K562 (cell line): ENCODE results near the gene PAEP. TPM values are rescaled to one million over a fixed set of nuclear protein-coding genes. Genes with fewer than 3 reads are reported as not detected.
A peak's percentile ranks its signal among the peaks of the same experiment; 100 is the strongest.

Experiments used
- ATAC-seq: fragments of 200-7000 bp; cut with Tn5 transposase; 3 replicates; pipeline ENCODE4 v1.9.1; 2020; ENCODE audit warnings: moderate library complexity
- BruUV-seq: library from RNA; stranded (reverse); fragments of 400-500 nt; replicated peaks from 2 replicates; lab custom pipeline; 2021; lab: Mats Ljungman, UMichigan
- CTCF ChIA-PET: fragments of 300-600 bp; formaldehyde crosslinking; extraction: SDS; loops from one replicate; lab custom pipeline; 2021; ENCODE audit warnings: low intra/inter-chr PET ratio; lab: Yijun Ruan, JAX
- POLR2A ChIA-PET: fragments of 300-600, 350-650 bp; sonication (Branson Sonifier 250); formaldehyde crosslinking; extraction: SDS; loops from one replicate; lab custom pipeline; 2021; ENCODE audit warnings: antibody characterized with exemption, inconsistent platforms; lab: Yijun Ruan, JAX
- DNase-seq, 4 experiments: peaks; one replicate each; pipeline versions ENCODE4 v3.0.0 to v3.0.0-alpha.2; 2011 to 2018; ENCODE audit warnings: low spot score in 3 of 4, mixed read lengths in 3 of 4; ENCODE audit errors: extremely low read depth in 1 of 4
- FAIRE-seq: peaks from 2 replicates; lab custom pipeline; 2011; peaks lifted over from hg19 to GRCh38; lab: Jason Lieb, UNC
- H2AFZ ChIP-seq: 2 replicates; pipeline ENCODE4 v1.6.0; 2011; ENCODE audit warnings: low read depth, low read length, control low read depth, inconsistent platforms
- H3K27ac ChIP-seq: fragments of 200-600 bp; 3 replicates; pipeline ENCODE4 v1.8.0; 2011; ENCODE audit warnings: low read depth, mild to moderate bottlenecking, control low read depth, inconsistent platforms, low read length, moderate library complexity, mixed read lengths; ENCODE audit errors: extremely low read depth
- H3K27me3 ChIP-seq, 2 experiments: fragments of 300-600 bp in 1 of 2; 2 replicates in 1 of 2; 3 replicates in 1 of 2; pipeline versions ENCODE4 v1.6.0 to v1.8.0; 2011; ENCODE audit warnings: inconsistent platforms in 2 of 2, low read length in 2 of 2, mild to moderate bottlenecking in 1 of 2, mixed read lengths in 1 of 2, moderate library complexity in 1 of 2; ENCODE audit not compliant: control insufficient read depth in 2 of 2, insufficient read depth in 2 of 2
- H3K36me3 ChIP-seq: fragments of 300-600 bp; 3 replicates; pipeline ENCODE4 v1.8.0; 2011; ENCODE audit warnings: mild to moderate bottlenecking, low read length, inconsistent platforms; ENCODE audit not compliant: control insufficient read depth, insufficient read depth
- H3K4me1 ChIP-seq, 2 experiments: fragments of 200-600 bp in 1 of 2; replicated peaks in 1 of 2; 2 replicates in 1 of 2; 3 replicates in 1 of 2; pipeline versions ENCODE4 v1.5.1 to v1.8.0; 2011; ENCODE audit warnings: inconsistent platforms in 2 of 2, low read length in 2 of 2, mild to moderate bottlenecking in 1 of 2, mixed read lengths in 1 of 2, moderate library complexity in 1 of 2; ENCODE audit not compliant: control insufficient read depth in 2 of 2, insufficient read depth in 2 of 2
- H3K4me2 ChIP-seq: 2 replicates; pipeline ENCODE4 v1.6.1; 2011; ENCODE audit warnings: low read length, control low read depth, inconsistent platforms, mixed read lengths; ENCODE audit not compliant: insufficient read depth
- H3K4me3 ChIP-seq: fragments of 200-600 bp; sonication (generic), shearing (Covaris generic); 2 replicates; pipeline ENCODE4 v1.5.1; 2016; ENCODE audit warnings: control low read depth, inconsistent platforms
- H3K79me2 ChIP-seq: fragments of 200-600 bp; 3 replicates; pipeline ENCODE4 v1.8.0; 2011; ENCODE audit warnings: low read length, inconsistent platforms; ENCODE audit not compliant: control insufficient read depth, insufficient read depth
- H3K9ac ChIP-seq, 2 experiments: 2 replicates each; pipeline versions ENCODE4 v1.6.0 to v1.6.1; 2011; ENCODE audit warnings: low read depth in 2 of 2, low read length in 2 of 2, control low read depth in 1 of 2, inconsistent platforms in 1 of 2, mild to moderate bottlenecking in 1 of 2, mixed read lengths in 1 of 2; ENCODE audit not compliant: insufficient read depth in 1 of 2
- H3K9me1 ChIP-seq: one replicate; pipeline ENCODE4 v1.6.0; 2011; ENCODE audit warnings: inconsistent platforms, mild to moderate bottlenecking, low read length, moderate library complexity; ENCODE audit not compliant: control insufficient read depth, insufficient read depth
- H3K9me3 ChIP-seq: replicated peaks from 2 replicates; pipeline ENCODE4 v1.5.1; 2011; ENCODE audit warnings: low read depth, low read length, inconsistent platforms; ENCODE audit not compliant: control insufficient read depth, insufficient read depth
- H4K20me1 ChIP-seq: replicated peaks from 2 replicates; pipeline ENCODE4 v1.6.1; 2011; ENCODE audit warnings: low read length, inconsistent platforms, mixed read lengths; ENCODE audit not compliant: control insufficient read depth, insufficient read depth
- CEBPB ChIP-seq: fragments of 450-650 bp; IDR thresholded peaks from 2 replicates; pipeline ENCODE4 v1.6.1; 2016; ENCODE audit warnings: missing genetic modification characterization, missing compliant biosample characterization
- FIP1L1 ChIP-seq: fragments of 200-400 bp; formaldehyde crosslinking; IDR thresholded peaks from 2 replicates; pipeline ENCODE4 v1.6.1; 2018; ENCODE audit warnings: mild to moderate bottlenecking, low read depth, low read length; ENCODE audit not compliant: poor library complexity, severe bottlenecking
- HDAC1 ChIP-seq, 2 experiments: fragments of 450-650 bp; IDR thresholded peaks; 2 replicates each; pipeline ENCODE4 v1.6.1; 2016 to 2017; ENCODE audit warnings: inconsistent platforms in 1 of 2, mild to moderate bottlenecking in 1 of 2, moderate library complexity in 1 of 2
- SLC30A9 ChIP-seq: fragments of 250-450 bp; sonication (Bioruptor Pico); IDR thresholded peaks from 2 replicates; pipeline ENCODE4 v1.8.0; 2022; ENCODE audit warnings: mild to moderate bottlenecking, moderate library complexity
- SMC3 ChIP-seq: conservative IDR thresholded peaks from 2 replicates; pipeline ENCODE4 v1.6.1; 2011; ENCODE audit warnings: low read depth, low read length, improper control_type of control experiment; ENCODE audit not compliant: insufficient read depth
- TAF1 ChIP-seq: IDR thresholded peaks from 2 replicates; pipeline ENCODE4 v1.6.1; 2011; ENCODE audit warnings: mild to moderate bottlenecking, low read length, moderate library complexity; ENCODE audit not compliant: insufficient read depth, control insufficient read depth, severe bottlenecking; ENCODE audit errors: extremely low read depth
- TCFL5 ChIP-seq: fragments of 250-450 bp; sonication (Bioruptor Pico); conservative IDR thresholded peaks from 2 replicates; pipeline ENCODE4 v1.6.1; 2021; ENCODE audit warnings: mild to moderate bottlenecking, moderate library complexity, matching md5 sums
- ZBTB1 ChIP-seq: sonication (generic); formaldehyde crosslinking; IDR thresholded peaks from 2 replicates; pipeline ENCODE4 v1.8.1; 2023; ENCODE audit warnings: missing genetic modification reagents, low read depth, mild to moderate bottlenecking, borderline replicate concordance
- WGBS: fragments of 100-300 bp; shearing (Covaris generic); methylation state at CpG from one replicate; pipeline ENCODE4 v1.1.6; 2016; ENCODE audit warnings: low coverage, mixed read lengths; ENCODE audit not compliant: insufficient coverage; ENCODE audit errors: missing lambda C conversion rate; 5-methylcytosine and 5-hydroxymethylcytosine counted together
- in situ Hi-C: fragments of 300-500 bp; cut with MboI; formaldehyde crosslinking; loops from 4 replicates; pipeline ENCODE4 v1.15.0; 2018; ENCODE audit warnings: inconsistent platforms, mixed read lengths
- intact Hi-C: fragments of 100-400 bp; cut with micrococcal nuclease; formaldehyde crosslinking; loops from 2 replicates; pipeline ENCODE4 v1.14.2; 2022
- polyA plus RNA-seq, 8 experiments: library from polyadenylated mRNA; depleted of rRNA in 4 of 8; stranded (reverse) in 5 of 8; unstranded in 3 of 8; fragments of >200 nt; fragmentation: Nextera tagmentation in 2 of 8; fragmentation: Illumina TruSeq in 1 of 8; extraction: Ambion mirVana in 2 of 8; extraction: Trizol in 1 of 8; gene quantifications; 2 replicates each; pipeline versions ENCODE4 v1.2.1 to v1.2.3, GENCODE V29; 2011 to 2014; ENCODE audit warnings: inconsistent platforms in 1 of 8, missing spikeins in 1 of 8
- total RNA-seq, 7 experiments: library from RNA; depleted of rRNA in 6 of 7; stranded (reverse); fragments of >200 nt in 6 of 7; fragmentation: Illumina TruSeq in 2 of 7; extraction: Trizol in 2 of 7; gene quantifications; 2 replicates each; pipeline versions ENCODE4 v1.2.1 to v1.2.3, GENCODE V29; 2011 to 2021; ENCODE audit warnings: low replicate concordance in 1 of 7
- TF ChIP-seq, protein P1 (sequence below), 3 experiments: IDR thresholded peaks in 2 of 3; conservative IDR thresholded peaks in 1 of 3; 2 replicates each; pipeline ENCODE4 v1.5.1; 2011 to 2012; ENCODE audit warnings: low read length in 3 of 3, mild to moderate bottlenecking in 3 of 3, control low read depth in 2 of 3, improper control_type of control experiment in 1 of 3, inconsistent platforms in 1 of 3, low read depth in 1 of 3, mixed read lengths in 1 of 3, moderate library complexity in 1 of 3; ENCODE audit not compliant: insufficient read depth in 2 of 3
- TF ChIP-seq, protein P2 (sequence below): fragments of 250-450 bp; sonication (Bioruptor Pico); IDR thresholded peaks from 2 replicates; pipeline ENCODE4 v1.8.0; 2021; ENCODE audit warnings: moderate library complexity, mild to moderate bottlenecking, inconsistent platforms
- TF ChIP-seq, protein P3 (sequence below): fragments of 450-650 bp; formaldehyde crosslinking; IDR thresholded peaks from 2 replicates; pipeline ENCODE4 v1.4.0; 2022; ENCODE audit warnings: missing genetic modification characterization
- TF ChIP-seq, protein P4 (sequence below), 3 experiments: fragments of 200-800 bp in 1 of 3; sonication (Bioruptor generic) in 1 of 3; sonication (generic) in 1 of 3; formaldehyde crosslinking in 1 of 3; IDR thresholded peaks; 2 replicates each; pipeline versions ENCODE4 v1.6.1 to v1.8.0; 2016 to 2022; ENCODE audit warnings: mild to moderate bottlenecking in 2 of 3, missing compliant biosample characterization in 2 of 3, missing genetic modification characterization in 2 of 3, missing genetic modification reagents in 1 of 3

The PAEP gene
- total and polyA plus RNA-seq, 9 of the 15 experiments (the other 6 are each of a cell fraction or from before 2014, with no cell fraction given) = 0.22 to 4.5 (median 0.58) TPM

DNA sequence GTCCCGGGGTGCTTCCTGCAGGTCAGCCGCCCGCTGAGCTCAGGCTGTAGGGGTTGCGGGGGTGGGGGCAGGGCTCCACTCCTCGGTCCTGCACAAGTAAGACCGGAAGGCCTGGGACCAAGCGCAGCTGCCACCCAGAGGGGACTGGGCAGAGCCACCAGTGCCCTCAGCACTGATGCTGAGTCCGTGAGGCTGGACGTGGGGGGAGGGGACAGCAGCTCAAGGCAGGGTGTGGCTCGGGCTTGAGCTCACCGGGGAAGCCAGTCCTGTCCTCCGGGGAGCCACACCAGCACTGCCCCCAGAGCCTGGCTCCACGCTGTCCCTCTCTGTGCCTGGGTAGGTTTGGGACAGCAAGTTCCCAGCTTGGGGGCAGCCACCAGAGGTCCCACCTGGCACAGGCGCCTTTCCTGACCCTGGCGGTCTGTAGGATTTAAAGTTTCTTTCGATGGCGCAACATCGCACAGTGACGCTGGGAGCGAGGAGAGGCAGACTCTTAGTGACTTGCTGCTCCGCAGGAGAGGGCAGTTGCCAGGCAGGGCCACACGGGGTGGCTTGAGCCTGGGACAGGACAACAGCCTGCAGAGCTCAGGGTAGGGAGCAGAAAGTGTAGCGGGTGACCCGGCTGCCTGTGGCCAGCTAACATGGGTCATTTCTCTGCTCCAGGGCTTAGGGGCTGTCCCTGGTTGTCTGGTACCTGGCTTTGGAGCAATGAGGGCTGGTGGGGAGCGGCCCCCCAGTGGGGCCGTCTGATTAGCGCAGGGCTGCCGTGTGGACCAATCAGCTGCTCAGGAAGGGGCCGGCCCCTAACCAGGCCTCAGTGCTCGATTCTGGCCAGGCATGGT lies 34.6 kb upstream of the PAEP start:
- Histone ChIP-seq H3K9ac (peak overlapping the region in 1 of 2 experiments; percentile 60; a peak in 2 of 4 replicates), H3K79me2 (no peaks in the 10 kb centered on the region), H4K20me1 (no peaks in the 10 kb centered on the region), H3K36me3 (no peaks in the 10 kb centered on the region), H3K4me1 (peaks cover 9 to 39% of the 10 kb centered on the region in 2 experiments; a peak in 3 of 5 replicates), H3K4me3 (no peak overlapping the region), H3K9me1 (no peaks in the 10 kb centered on the region), H3K4me2 (peak overlapping the region; percentile 46; the same call in 1 of the 2 replicates), H3K27me3 (peaks cover 0 to 10% of the 10 kb centered on the region in 2 experiments; a peak in 2 of 5 replicates), H3K9me3 (no peaks in the 10 kb centered on the region), H3K27ac (no peak overlapping the region), H2AFZ (peak overlapping the region; percentile 54; the same call in 1 of the 2 replicates)
- 33% methylated on average over 26 of the region's 30 CpGs for WGBS
- CTCF ChIA-PET = no interaction called here
- intact Hi-C loops (no loop called here), in situ Hi-C loops (no loop called here)
- DNase-seq (peak; percentile 50 to 74 (median 64)), ATAC-seq (peak; percentile 84), FAIRE-seq (peak; percentile 56)
- POLR2A ChIA-PET = no interaction called here
- BruUV-seq = no TSS peak
- no peak for TF ChIP-seq ZBTB1 (CRISPR knock-in tag)
- peak; percentile 91 for TF ChIP-seq CEBPB (tag)
- TF ChIP-seq, protein P1, sequence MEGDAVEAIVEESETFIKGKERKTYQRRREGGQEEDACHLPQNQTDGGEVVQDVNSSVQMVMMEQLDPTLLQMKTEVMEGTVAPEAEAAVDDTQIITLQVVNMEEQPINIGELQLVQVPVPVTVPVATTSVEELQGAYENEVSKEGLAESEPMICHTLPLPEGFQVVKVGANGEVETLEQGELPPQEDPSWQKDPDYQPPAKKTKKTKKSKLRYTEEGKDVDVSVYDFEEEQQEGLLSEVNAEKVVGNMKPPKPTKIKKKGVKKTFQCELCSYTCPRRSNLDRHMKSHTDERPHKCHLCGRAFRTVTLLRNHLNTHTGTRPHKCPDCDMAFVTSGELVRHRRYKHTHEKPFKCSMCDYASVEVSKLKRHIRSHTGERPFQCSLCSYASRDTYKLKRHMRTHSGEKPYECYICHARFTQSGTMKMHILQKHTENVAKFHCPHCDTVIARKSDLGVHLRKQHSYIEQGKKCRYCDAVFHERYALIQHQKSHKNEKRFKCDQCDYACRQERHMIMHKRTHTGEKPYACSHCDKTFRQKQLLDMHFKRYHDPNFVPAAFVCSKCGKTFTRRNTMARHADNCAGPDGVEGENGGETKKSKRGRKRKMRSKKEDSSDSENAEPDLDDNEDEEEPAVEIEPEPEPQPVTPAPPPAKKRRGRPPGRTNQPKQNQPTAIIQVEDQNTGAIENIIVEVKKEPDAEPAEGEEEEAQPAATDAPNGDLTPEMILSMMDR (IDR thresholded peaks at IDR 0.05 in 2 of 3, conservative IDR thresholded peaks at IDR 0.05 in 1 of 3; ENCODE audit: insufficient read depth in 2 of 3, low read depth in 1 of 3, low read length in 3 of 3) = peak in 1 of 3 experiments; percentile 14; a peak in 1 of 6 replicates
- 0 out of 4 replicates have a peak, but pooled peaks of 1 of the 2 experiments have one; percentile 18 for TF ChIP-seq HDAC1 (IDR thresholded peaks at IDR 0.05)
- TF ChIP-seq SMC3 = no peak
- TF ChIP-seq, protein P2, sequence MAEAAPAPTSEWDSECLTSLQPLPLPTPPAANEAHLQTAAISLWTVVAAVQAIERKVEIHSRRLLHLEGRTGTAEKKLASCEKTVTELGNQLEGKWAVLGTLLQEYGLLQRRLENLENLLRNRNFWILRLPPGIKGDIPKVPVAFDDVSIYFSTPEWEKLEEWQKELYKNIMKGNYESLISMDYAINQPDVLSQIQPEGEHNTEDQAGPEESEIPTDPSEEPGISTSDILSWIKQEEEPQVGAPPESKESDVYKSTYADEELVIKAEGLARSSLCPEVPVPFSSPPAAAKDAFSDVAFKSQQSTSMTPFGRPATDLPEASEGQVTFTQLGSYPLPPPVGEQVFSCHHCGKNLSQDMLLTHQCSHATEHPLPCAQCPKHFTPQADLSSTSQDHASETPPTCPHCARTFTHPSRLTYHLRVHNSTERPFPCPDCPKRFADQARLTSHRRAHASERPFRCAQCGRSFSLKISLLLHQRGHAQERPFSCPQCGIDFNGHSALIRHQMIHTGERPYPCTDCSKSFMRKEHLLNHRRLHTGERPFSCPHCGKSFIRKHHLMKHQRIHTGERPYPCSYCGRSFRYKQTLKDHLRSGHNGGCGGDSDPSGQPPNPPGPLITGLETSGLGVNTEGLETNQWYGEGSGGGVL (CRISPR knock-in tag) = no peak
- no peak for TF ChIP-seq SLC30A9 (CRISPR knock-in tag)
- TF ChIP-seq, protein P3, sequence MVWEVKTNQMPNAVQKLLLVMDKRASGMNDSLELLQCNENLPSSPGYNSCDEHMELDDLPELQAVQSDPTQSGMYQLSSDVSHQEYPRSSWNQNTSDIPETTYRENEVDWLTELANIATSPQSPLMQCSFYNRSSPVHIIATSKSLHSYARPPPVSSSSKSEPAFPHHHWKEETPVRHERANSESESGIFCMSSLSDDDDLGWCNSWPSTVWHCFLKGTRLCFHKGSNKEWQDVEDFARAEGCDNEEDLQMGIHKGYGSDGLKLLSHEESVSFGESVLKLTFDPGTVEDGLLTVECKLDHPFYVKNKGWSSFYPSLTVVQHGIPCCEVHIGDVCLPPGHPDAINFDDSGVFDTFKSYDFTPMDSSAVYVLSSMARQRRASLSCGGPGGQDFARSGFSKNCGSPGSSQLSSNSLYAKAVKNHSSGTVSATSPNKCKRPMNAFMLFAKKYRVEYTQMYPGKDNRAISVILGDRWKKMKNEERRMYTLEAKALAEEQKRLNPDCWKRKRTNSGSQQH (CRISPR knock-in tag) = no peak
- TF ChIP-seq FIP1L1 = peak; percentile 14
- TF ChIP-seq TAF1 = no peak
- TF ChIP-seq, protein P4, sequence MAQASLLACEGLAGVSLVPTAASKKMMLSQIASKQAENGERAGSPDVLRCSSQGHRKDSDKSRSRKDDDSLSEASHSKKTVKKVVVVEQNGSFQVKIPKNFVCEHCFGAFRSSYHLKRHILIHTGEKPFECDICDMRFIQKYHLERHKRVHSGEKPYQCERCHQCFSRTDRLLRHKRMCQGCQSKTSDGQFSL (CRISPR knock-in tag; IDR thresholded peaks at IDR 0.05) = 0 out of 2 replicates have a peak, but pooled peaks have one; percentile 28
- TF ChIP-seq, protein P4 (tag; IDR thresholded peaks at IDR 0.05) = no peak
- TF ChIP-seq TCFL5 (CRISPR knock-in tag) = no peak
